A549 (cell line): Measurements from ENCODE around the gene PDSS2. TPM values are rescaled to one million over a fixed set of nuclear protein-coding genes. Genes with fewer than 3 reads are reported as not detected.

Experiments used
- ATAC-seq, 2 experiments: fragments of 200-7000 bp in 1 of 2; fragments of >200 bp in 1 of 2; cut with Nextera tagmentation in 1 of 2; cut with Tn5 transposase in 1 of 2; 3 replicates each; pipeline versions ENCODE4 v1.8.0 to v1.9.1; 2018 to 2020; ENCODE audit warnings: mild to moderate bottlenecking in 1 of 2, moderate library complexity in 1 of 2
- CTCF ChIA-PET: fragments of 300-600 bp; sonication (Branson Sonifier 250); formaldehyde crosslinking; extraction: SDS; loops from one replicate; lab custom pipeline; 2021; ENCODE audit warnings: antibody characterized with exemption, inconsistent platforms; lab: Yijun Ruan, JAX
- POLR2A ChIA-PET: fragments of 350-600 bp; formaldehyde crosslinking; extraction: SDS; loops from one replicate; lab custom pipeline; 2021; ENCODE audit warnings: antibody characterized with exemption, inconsistent platforms; lab: Yijun Ruan, JAX
- DNase-seq, 2 experiments: peaks; one replicate each; pipeline versions ENCODE4 v3.0.0 to v3.0.0-alpha.2; 2011 to 2016; ENCODE audit warnings: low read depth in 1 of 2, low spot score in 1 of 2
- FAIRE-seq: peaks from 2 replicates; lab custom pipeline; 2011; peaks lifted over from hg19 to GRCh38; lab: Jason Lieb, UNC
- H3K27ac ChIP-seq, 2 experiments: fragments of >200 bp; sonication (Bioruptor Twin); formaldehyde crosslinking; 3 replicates each; pipeline ENCODE4 v1.5.1; 2016 to 2017
- H3K4me1 ChIP-seq: fragments of >200 bp; sonication (Bioruptor Twin); formaldehyde crosslinking; 3 replicates; pipeline ENCODE4 v1.6.1; 2016
- H3K4me2 ChIP-seq: fragments of >200 bp; sonication (Bioruptor Twin); formaldehyde crosslinking; 3 replicates; pipeline ENCODE4 v1.6.1; 2016
- H3K4me3 ChIP-seq: fragments of >200 bp; sonication (Bioruptor Twin); formaldehyde crosslinking; 3 replicates; pipeline ENCODE4 v1.5.1; 2016
- H3K9me3 ChIP-seq: fragments of >200 bp; sonication (Bioruptor Twin); formaldehyde crosslinking; 3 replicates; pipeline ENCODE4 v1.6.1; 2016
- ATOH8 ChIP-seq: fragments of 250-450 bp; sonication (Bioruptor Pico); IDR thresholded peaks from 2 replicates; pipeline ENCODE4 v1.5.0; 2020; ENCODE audit warnings: low read depth, mild to moderate bottlenecking, moderate library complexity
- BHLHE40 ChIP-seq: IDR thresholded peaks from 2 replicates; pipeline ENCODE4 v1.6.1; 2012; ENCODE audit warnings: low read depth, low read length, inconsistent platforms
- CBX8 ChIP-seq: fragments of 200-600 bp; sonication (generic); IDR thresholded peaks from 2 replicates; pipeline ENCODE4 v1.6.1; 2016
- CEBPB ChIP-seq, 2 experiments: fragments of >200 bp in 1 of 2; sonication (Bioruptor Twin) in 1 of 2; formaldehyde crosslinking in 1 of 2; IDR thresholded peaks; 2 replicates each; pipeline ENCODE4 v1.6.1; 2012 to 2016
- CHD4 ChIP-seq: fragments of 200-600 bp; sonication (generic); IDR thresholded peaks from 2 replicates; pipeline ENCODE4 v1.6.1; 2016; ENCODE audit warnings: antibody characterized with exemption, mild to moderate bottlenecking, borderline replicate concordance
- EHF ChIP-seq: fragments of 250-450 bp; sonication (Bioruptor Pico); IDR thresholded peaks from 2 replicates; pipeline ENCODE4 v1.5.0; 2020; ENCODE audit warnings: mild to moderate bottlenecking
- EHMT2 ChIP-seq: fragments of 200-600 bp; sonication (generic); IDR thresholded peaks from 2 replicates; pipeline ENCODE4 v1.6.1; 2016; ENCODE audit warnings: antibody characterized with exemption, low read depth, mild to moderate bottlenecking, moderate library complexity
- FOSB ChIP-seq: fragments of 250-450 bp; sonication (Bioruptor Pico); IDR thresholded peaks from 2 replicates; pipeline ENCODE4 v1.5.0; 2020; ENCODE audit warnings: mild to moderate bottlenecking, moderate library complexity
- HDAC2 ChIP-seq: fragments of 200-600 bp; sonication (generic); IDR thresholded peaks from 2 replicates; pipeline ENCODE4 v1.6.1; 2016
- HEYL ChIP-seq: fragments of 250-450 bp; sonication (Bioruptor Pico); IDR thresholded peaks from 2 replicates; pipeline ENCODE4 v1.8.0; 2021; ENCODE audit warnings: mild to moderate bottlenecking, moderate library complexity
- HOXA7 ChIP-seq: fragments of 250-450 bp; sonication (Bioruptor Pico); IDR thresholded peaks from 2 replicates; pipeline ENCODE4 v1.5.0; 2020; ENCODE audit warnings: mild to moderate bottlenecking, moderate library complexity
- JUNB ChIP-seq: fragments of >200 bp; sonication (Bioruptor Twin); formaldehyde crosslinking; IDR thresholded peaks from 2 replicates; pipeline ENCODE4 v1.6.1; 2016
- KDM5A ChIP-seq: fragments of 200-600 bp; sonication (generic); IDR thresholded peaks from 2 replicates; pipeline ENCODE4 v1.6.1; 2016; ENCODE audit warnings: antibody characterized with exemption, mild to moderate bottlenecking
- MAFK ChIP-seq: fragments of 450-650 bp; IDR thresholded peaks from 2 replicates; pipeline ENCODE4 v1.6.1; 2014; ENCODE audit not compliant: partially characterized antibody
- MYC ChIP-seq: IDR thresholded peaks from 2 replicates; pipeline ENCODE4 v1.6.1; 2012; ENCODE audit warnings: mild to moderate bottlenecking, inconsistent platforms, low read length, improper control_type of control experiment, borderline replicate concordance
- NR3C1 ChIP-seq: fragments of >200 bp; sonication (Bioruptor Twin); formaldehyde crosslinking; IDR thresholded peaks from 3 replicates; pipeline ENCODE4 v1.6.1; 2017
- PBX3 ChIP-seq: IDR thresholded peaks from 2 replicates; pipeline ENCODE4 v1.6.1; 2012
- POLR2A ChIP-seq: IDR thresholded peaks from 2 replicates; pipeline ENCODE4 v1.6.1; 2012; ENCODE audit warnings: mild to moderate bottlenecking, low read length
- RARB ChIP-seq: fragments of 250-450 bp; sonication (Bioruptor Pico); IDR thresholded peaks from 2 replicates; pipeline ENCODE4 v1.8.0; 2021; ENCODE audit warnings: mild to moderate bottlenecking, moderate library complexity
- RCOR1 ChIP-seq: fragments of 150-350 bp; IDR thresholded peaks from 2 replicates; pipeline ENCODE4 v1.6.1; 2014; ENCODE audit warnings: antibody characterized with exemption, low read length, low read depth
- RFX5 ChIP-seq: fragments of 450-650 bp; IDR thresholded peaks from 2 replicates; pipeline ENCODE4 v1.7.1; 2014; ENCODE audit warnings: antibody characterized with exemption, mild to moderate bottlenecking, moderate library complexity
- RNF2 ChIP-seq: fragments of 200-600 bp; sonication (generic); IDR thresholded peaks from 2 replicates; pipeline ENCODE4 v1.6.1; 2016; ENCODE audit warnings: low read depth, mild to moderate bottlenecking, antibody characterized with exemption, moderate library complexity, borderline replicate concordance
- SREBF2 ChIP-seq: fragments of 450-650 bp; IDR thresholded peaks from 2 replicates; pipeline ENCODE4 v1.6.1; 2014; ENCODE audit warnings: mild to moderate bottlenecking, moderate library complexity
- TP53 ChIP-seq: fragments of 250-450 bp; sonication (Bioruptor Pico); IDR thresholded peaks from 2 replicates; pipeline ENCODE4 v1.5.0; 2021; ENCODE audit warnings: mild to moderate bottlenecking, moderate library complexity
- ZNF302 ChIP-seq: fragments of 250-450 bp; sonication (Bioruptor Pico); IDR thresholded peaks from 2 replicates; pipeline ENCODE4 v1.9.0; 2021; ENCODE audit warnings: inconsistent platforms, mild to moderate bottlenecking, moderate library complexity
- ZSCAN20 ChIP-seq: fragments of 250-450 bp; sonication (Bioruptor Pico); IDR thresholded peaks from 2 replicates; pipeline ENCODE4 v1.8.0; 2022; ENCODE audit warnings: mild to moderate bottlenecking, moderate library complexity
- WGBS: methylation state at CpG from one replicate; pipeline ENCODE4 v1.1.6; 2017; ENCODE audit errors: missing lambda C conversion rate; 5-methylcytosine and 5-hydroxymethylcytosine counted together
- polyA plus RNA-seq, 4 experiments: library from polyadenylated mRNA; depleted of rRNA in 3 of 4; stranded (reverse); fragments of >200 nt; fragmentation: RNase III in 1 of 4; extraction: RNeasy Plus Mini Kit Qiagen cat#74134 plus additional on column Dnase treatment in 1 of 4; gene quantifications; 2 replicates in 3 of 4; 3 replicates in 1 of 4; pipeline ENCODE4 v1.2.3, GENCODE V29; 2011 to 2017

Gene PDSS2
- polyA plus RNA-seq, 2 of the 4 experiments (the other 2 are of a cell fraction) = 7.2 to 17.3 TPM

- ATAC-seq (no peak), FAIRE-seq (no peak), DNase-seq (no peak)
- TF ChIP-seq HDAC2 = no peak
- TF ChIP-seq SREBF2 = no peak
- TF ChIP-seq BHLHE40 = no peak
- TF ChIP-seq RCOR1 = no peak
- no peak for TF ChIP-seq ATOH8 (CRISPR knock-in tag)
- no peak for TF ChIP-seq CHD4
- no peak for TF ChIP-seq MAFK
- no peak for TF ChIP-seq JUNB
- no peak for TF ChIP-seq POLR2A
- Histone ChIP-seq H3K9me3 (no peaks in the 10 kb centered on the region), H3K4me3 (no peak overlapping the region), H3K4me1 (no peaks in the 10 kb centered on the region), H3K27ac (no peak overlapping the region), H3K4me2 (no peak overlapping the region)
- WGBS = 69% methylated on average over 2 of the region's 2 CpGs
- POLR2A ChIA-PET = no interaction called here
- CTCF ChIA-PET = no interaction called here
Measured at GRCh38 chr6:107360476-107360875, 98.9 kb downstream of the PDSS2 start.

GRCh38 chr6:107357842-107358241 is 101.5 kb downstream of the PDSS2 start:
- Histone ChIP-seq H3K9me3 (no peaks in the 10 kb centered on the region), H3K27ac (no peak overlapping the region), H3K4me1 (no peaks in the 10 kb centered on the region)
- POLR2A ChIA-PET = no interaction called here
- WGBS = 89% methylated on average over 2 of the region's 2 CpGs
- ATAC-seq = no peak
- TF ChIP-seq CEBPB (IDR thresholded peaks at IDR 0.05) = peak in 1 of 2 experiments; percentile 48; a peak in 1 of 4 replicates
- TF ChIP-seq RCOR1 = no peak
- TF ChIP-seq, all 56 proteins: peak for 1
- CTCF ChIA-PET = no interaction called here
- no peak overlapping the region for H3K4me3 ChIP-seq
- no peak overlapping the region for H3K4me2 ChIP-seq
- FAIRE-seq (no peak), DNase-seq (no peak)

- H3K9me3 ChIP-seq = no peaks in the 10 kb centered on the region
- TF ChIP-seq TP53 (CRISPR knock-in tag) (no peak), ZSCAN20 (CRISPR knock-in tag) (no peak), NR3C1 (no peak), CBX8 (no peak), EHMT2 (no peak), RARB (CRISPR knock-in tag) (no peak), EHF (CRISPR knock-in tag) (no peak), MYC (no peak), HOXA7 (CRISPR knock-in tag) (no peak), BHLHE40 (no peak), RNF2 (no peak), KDM5A (no peak), HEYL (CRISPR knock-in tag) (no peak)
- H3K27ac ChIP-seq = no peak overlapping the region
- no peak overlapping the region for H3K4me3 ChIP-seq
- DNase-seq = no peak
- no peak for ATAC-seq
- ChIA-PET POLR2A (no interaction called here), CTCF (no interaction called here)
- 82% methylated on average over 2 of the region's 2 CpGs for WGBS
- H3K4me2 ChIP-seq = no peak overlapping the region
- FAIRE-seq = no peak
- H3K4me1 ChIP-seq = no peaks in the 10 kb centered on the region
Measured at GRCh38 chr6:107357031-107357430, 102.3 kb downstream of the PDSS2 start.

- no peak for TF ChIP-seq MAFK
- no peak for TF ChIP-seq ZNF302
- TF ChIP-seq KDM5A = no peak
- TF ChIP-seq PBX3 = no peak
- no peak for TF ChIP-seq FOSB (CRISPR knock-in tag)
- no peak for TF ChIP-seq RFX5
- FAIRE-seq (no peak), DNase-seq (no peak), ATAC-seq (no peak)
- POLR2A ChIA-PET = no interaction called here
- Histone ChIP-seq H3K4me2 (no peak overlapping the region), H3K4me1 (no peaks in the 10 kb centered on the region), H3K4me3 (no peak overlapping the region), H3K27ac (no peak overlapping the region), H3K9me3 (no peaks in the 10 kb centered on the region)
- CTCF ChIA-PET = no interaction called here
- WGBS = 90% methylated on average over 3 of the region's 3 CpGs
Measured at GRCh38 chr6:107355659-107356058, 103.7 kb downstream of the PDSS2 start.
